ENCODE data around the gene OCRL.

GRCh38 chrX:129585167-129585566 lies 45.1 kb downstream of the OCRL start:
- TF ChIP-seq, protein P1, sequence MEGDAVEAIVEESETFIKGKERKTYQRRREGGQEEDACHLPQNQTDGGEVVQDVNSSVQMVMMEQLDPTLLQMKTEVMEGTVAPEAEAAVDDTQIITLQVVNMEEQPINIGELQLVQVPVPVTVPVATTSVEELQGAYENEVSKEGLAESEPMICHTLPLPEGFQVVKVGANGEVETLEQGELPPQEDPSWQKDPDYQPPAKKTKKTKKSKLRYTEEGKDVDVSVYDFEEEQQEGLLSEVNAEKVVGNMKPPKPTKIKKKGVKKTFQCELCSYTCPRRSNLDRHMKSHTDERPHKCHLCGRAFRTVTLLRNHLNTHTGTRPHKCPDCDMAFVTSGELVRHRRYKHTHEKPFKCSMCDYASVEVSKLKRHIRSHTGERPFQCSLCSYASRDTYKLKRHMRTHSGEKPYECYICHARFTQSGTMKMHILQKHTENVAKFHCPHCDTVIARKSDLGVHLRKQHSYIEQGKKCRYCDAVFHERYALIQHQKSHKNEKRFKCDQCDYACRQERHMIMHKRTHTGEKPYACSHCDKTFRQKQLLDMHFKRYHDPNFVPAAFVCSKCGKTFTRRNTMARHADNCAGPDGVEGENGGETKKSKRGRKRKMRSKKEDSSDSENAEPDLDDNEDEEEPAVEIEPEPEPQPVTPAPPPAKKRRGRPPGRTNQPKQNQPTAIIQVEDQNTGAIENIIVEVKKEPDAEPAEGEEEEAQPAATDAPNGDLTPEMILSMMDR (IDR thresholded peaks at IDR 0.05; ENCODE audit: insufficient read depth, low read length, poor library complexity, severe bottlenecking), result no peak
- TF ChIP-seq EZH2phosphoT487 (conservative IDR thresholded peaks at IDR 0.05; ENCODE audit: low read length), result no peak
